ENCODE measurements around the gene PDGFA.

The PDGFA gene

DNA sequence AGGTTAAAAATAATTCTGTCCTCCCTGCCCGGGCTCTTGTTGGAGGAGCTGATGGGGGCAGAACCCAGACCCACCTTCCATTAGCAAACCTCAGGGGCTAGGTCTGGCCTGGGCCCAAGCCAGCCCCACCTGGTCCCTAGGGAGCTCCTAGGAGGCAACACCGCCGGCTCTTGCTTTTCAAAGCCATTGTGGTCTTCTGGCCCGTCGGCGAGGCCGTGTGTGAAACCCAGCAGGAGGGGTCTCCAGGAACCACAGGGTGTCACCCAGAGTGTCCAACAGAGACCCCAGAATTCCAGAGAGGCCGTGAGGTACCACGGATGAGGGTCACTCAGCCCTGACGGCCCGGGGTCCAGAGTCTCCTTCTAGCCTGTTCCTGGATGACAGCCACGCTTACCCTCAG lies 16.6 kb upstream of the PDGFA start:
- DNase-seq = no peak

DNA sequence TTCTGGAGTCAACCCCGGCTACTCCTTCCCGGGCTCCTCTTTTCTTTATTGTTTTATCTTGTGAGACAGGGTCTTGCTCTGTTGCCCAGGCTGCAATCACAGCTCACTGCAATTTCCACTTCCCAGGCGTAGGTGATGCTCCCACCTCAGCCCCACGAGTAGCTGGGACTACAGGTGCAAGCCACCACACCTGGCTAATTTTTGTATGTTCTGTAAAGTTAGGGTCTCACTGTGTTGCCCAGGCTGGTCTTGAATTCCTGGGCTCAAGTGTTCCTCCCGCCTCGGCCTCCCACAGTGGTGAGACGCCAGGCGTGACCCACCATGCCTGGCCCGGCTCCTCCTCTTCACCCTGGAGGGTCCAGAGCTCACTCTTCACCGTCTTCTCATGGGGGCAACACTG lies 15.3 kb upstream of the PDGFA start:
- no peak for DNase-seq

DNA sequence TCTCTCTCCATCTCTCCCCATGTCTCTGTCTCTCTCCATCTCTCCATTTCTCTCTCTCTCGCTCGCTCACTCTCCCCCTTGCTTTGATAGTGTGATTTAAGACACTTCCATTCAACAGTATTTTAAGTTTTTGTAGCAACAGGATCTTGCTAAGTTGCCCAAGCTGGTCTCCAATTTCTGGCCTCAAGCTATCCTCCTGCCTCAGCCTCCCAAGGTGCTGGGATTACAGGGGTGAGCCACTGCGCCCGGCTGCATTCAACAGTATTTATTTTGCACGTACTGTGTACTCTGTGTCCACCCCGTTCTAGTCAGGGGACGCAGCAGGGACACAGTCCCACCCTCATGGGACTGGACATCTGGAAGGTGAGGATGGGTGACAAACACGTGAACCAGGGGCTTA lies 14.4 kb upstream of the PDGFA start:
- no peak for DNase-seq

DNA sequence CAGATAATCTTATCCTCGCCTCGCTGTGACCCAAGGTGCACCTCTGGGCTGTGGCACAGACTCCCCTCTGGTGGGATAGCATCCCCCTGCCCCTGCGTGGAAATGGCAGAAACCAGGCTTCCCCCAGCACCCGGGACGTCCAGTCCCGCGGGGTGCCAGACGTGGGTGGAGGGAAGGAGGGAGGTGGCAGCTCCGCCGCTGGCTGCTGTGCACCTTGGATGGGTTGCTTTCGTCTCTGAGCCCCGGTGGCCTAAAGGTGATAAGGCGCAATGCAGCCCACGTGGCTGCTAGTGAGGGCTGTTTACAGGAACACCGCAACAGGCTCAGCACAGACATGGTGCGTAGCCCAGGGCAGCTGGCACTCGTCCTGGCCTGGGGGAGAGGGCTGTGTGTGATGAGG lies 13.6 kb upstream of the PDGFA start:
- DNase-seq = no peak

DNA sequence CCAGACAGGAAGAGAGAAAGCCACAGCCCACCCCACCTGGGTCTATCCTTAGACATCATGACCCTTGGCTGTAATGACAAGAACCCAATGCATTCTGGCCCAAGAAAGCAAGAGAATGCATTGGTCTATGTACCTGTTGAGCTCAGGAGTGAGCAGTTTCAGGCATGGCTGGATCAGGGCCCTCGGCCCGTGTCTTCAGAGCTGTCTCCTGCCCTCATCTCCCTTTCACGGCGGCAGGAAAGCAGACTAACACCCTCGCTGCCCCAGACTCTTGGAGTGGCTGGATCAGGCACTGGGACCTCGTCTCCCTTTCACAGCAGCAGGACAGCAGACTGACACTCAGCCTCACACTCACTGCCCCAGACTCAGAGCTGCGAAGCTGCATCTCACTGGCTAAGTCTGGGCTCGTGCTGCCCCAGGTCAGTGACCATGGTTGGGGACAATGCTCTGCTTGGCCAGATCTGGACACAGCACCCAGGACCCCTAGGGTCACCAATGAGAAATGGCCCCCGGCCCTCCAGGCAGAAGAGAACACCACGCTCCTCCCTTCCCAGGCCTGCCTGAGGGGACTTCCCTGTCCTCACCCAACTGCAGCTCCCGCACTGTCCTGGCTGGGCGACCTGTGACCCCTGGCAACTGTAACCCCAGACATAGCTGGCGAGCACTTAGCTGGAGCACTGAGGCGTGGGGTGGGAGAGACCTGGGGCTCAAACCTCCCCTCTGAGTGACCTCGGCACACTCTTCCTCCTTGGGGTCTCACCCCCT lies 12.9 kb upstream of the PDGFA start:
- DNase-seq = no peak

DNA sequence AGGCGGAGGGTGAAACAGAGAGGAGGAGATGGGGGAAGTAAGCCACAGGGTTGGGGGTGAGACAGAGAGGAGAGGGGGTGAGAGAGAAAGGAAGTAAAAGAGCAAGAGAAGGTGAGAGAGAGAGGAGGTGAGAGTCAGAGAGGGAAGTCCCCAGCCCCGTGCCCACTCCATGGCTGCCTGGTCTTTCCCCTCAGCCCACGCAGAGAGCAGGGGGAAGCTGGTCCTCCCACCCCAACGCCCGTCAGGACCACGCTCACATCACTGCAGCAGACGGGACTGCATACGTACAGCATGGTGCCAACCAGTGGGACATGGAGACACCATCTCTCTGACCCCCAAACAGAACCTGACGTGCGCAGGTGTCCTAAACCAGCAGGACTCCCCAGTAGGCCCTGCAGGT lies 12.1 kb upstream of the PDGFA start:
- DNase-seq = no peak

DNA sequence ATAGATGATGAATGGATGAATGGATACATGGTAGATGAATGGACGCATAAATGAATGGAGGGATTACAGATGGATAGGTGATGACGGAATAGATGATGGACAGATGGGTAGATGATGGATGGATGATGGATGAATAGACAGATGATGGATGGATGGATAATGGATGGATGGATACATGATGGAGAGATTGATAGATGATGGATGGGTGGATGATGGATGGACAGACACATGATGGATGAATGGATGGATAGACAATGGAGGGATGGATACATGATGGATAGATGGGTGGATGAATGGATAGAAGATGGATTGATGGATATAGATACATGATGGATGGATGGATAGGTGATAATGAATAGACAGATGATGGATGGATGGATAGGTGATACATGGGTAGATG lies 8.8 kb upstream of the PDGFA start:
- DNase-seq = no peak

DNA sequence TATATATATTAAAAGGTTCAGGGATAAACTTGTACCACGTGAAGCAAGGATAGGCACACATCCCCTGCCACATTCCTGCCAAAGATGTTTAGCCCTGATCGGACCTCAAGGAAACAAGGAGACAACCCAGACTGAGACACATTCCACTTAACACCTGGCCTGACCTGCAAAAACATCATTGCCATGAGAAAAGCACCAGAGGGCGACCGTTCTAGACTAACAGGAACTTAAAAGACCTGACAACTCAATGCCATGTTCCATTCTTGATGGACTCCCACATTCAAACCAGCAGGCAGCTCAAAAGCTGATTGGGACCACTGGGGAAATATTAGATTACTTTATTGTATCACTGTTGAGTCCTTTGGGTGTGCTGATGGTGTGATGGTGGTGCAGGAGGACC lies 8.1 kb upstream of the PDGFA start:
- no peak for DNase-seq

DNA sequence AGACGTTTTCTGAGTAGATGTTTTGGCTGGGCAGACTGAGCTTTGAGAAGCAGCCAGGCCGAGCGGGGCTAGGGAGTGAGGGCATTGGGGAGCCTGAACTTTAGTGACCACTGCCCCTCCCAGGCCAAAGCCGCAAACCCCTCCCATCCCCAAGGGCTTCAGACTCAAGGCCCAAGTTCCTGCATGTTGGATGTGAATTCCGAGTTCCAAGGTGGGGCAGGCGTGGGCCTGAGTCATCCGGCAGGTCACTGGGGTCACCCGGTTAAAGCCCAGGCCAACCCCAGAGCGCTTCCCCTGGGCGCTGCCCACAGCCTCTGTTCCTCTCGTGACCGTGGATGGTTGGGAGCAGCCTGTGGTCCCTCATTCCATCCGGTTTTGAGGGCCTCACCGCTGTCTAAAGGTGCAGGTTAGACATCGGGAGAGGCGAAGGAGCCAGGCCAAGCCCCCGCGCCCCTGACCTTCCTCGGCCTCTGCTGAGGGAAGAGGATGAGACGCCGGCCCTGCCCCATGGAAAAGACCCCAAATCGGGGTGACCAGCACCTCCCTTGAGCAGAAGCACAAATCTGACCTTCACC lies 6.9 kb upstream of the PDGFA start:
- no peak for DNase-seq

DNA sequence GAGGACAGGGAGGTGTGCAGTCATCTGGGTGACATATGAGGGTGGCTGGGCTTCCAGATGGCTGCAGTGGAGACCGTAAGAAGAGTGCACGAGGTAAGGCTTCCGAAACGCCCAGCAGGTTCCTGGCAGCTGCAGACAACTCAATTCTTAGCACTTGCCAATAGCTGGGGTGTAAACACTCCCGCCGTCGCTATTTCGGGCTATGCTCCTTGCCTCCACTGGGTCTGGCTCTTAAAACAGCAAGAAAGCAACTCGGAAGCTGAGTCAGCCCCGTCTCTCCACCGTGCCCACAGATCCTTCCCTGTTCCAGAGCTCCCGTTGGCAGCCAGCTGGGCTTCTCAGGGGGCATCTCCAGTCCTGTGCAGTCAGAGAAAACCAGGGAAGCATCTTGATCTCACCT lies 6.1 kb upstream of the PDGFA start:
- DNase-seq = no peak

DNA sequence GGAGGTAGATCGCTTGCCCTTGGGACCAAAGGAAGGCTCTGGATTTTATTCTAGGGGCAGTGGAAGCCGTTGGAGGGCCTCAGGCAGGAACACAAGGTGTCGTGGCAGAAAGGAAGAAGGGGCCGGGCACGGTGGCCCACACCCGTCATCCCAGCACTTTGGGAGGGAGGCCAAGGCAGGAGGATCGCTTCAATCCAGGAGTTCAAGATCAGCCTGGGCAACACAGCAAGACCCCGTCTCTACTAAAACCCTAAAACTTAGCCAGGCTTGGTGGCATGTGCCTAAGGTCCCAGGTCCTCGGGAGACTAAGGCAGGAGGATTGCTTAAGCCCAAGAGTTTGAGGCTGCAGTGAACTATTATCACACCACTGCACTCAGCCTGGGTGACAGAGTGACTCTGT lies 5.2 kb upstream of the PDGFA start:
- DNase-seq = no peak

DNA sequence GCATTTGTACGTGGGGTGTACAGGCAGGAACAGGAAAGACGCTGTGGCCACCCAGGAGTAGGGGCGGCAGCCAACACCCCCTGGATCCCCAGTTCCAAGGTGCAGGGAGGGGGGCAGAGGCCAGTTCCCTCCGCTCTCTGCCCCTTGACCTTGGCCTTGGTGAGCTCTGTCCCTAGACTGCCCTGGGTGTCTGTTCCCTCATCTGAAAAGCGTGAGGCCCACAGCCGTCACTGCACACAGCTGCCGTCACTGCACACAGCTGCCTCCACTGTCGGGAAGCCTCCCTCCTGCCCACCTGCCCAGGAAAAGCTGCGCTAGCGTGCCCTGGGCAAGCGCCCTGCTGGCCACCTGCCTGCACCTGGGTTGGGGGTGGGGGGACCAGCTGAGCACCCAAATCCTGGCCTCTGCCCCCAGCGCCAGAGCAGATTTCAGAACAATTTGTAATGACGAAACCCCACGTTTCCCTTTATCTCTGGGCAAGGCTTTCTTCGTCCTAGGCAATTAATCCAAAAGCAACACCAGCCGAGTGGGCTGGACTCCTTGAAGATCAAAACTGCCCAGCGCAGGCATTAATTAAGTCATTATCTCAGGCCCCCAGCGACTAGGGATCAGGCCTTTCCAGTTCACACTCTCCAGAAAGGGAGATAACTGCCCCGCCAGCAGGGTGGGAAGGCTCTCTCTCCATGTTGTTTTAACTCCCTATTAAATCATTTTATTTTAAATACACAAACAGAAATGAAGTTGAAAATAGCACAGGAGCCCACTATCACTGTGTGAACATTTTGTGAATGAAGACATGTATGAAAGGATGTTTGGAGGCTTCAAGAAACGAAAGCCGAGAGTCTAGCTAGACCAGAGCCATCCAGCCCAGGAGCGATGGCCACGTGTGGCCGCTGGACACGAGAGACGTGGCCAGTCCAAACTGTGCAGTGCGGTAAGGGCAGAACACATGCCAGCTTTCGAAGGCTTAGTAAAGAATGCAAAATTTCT lies 4.0 kb upstream of the PDGFA start:
- DNase-seq = no peak

DNA sequence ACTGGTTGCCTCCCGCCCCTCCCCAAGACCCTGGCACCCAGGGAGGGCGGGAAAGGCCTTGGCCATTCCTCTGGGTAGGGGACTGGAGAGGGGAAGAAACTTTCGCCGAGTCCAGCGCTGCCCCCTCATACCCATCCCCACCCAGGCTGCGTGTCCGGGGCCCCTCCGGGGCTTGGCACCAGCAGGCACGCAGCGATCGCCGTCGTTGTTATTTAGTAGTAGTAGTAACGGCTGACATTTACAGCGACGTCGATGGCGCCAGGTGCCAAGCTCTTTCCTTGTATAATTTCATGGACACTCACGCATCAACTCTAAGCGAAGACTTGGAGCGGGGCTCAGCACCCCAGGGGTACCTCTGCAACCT lies 3.3 kb upstream of the PDGFA start:
- DNase-seq = no peak

DNA sequence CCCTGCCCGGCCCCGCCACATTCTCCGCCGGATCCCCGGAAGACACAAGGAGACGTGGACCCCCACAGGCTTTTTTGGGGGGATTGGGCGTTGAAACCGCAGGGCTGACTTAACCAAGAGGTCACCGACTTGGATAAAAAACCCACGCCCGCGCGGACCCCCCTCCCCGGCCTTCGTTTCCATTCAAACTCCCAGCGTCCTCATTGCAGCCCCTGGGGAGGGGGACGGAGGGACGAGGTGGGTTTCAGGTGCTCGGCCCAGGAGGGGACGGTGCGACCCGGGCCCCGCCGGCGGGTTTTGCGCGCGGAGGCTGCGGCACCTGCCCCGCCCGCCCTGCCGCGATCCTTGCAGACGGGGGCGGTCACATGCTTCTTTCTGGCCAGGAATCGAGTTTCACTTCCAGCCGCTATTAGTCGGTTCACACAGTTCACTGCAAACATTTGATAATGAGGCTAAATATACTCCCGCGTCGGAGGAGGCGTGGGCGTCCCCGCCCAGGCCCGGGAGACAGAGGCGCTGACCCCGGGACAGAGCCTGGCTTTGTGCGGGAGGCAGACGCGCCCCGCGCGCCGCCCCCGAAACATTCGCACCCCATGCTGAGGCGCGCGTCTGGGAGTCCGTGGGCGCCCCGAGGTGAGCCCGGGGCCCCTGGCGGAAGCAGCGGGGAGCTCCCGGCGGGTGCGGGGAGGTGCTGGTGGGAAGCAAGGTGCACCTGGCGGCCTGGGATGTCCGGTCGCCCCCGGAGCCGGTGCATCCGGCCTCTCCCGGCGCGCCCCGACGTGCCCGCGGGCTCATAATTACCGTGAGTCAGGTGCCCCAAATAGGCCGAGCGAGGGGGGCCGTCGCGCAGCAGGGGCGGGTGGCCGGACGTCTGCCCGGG lies 2.7 kb upstream of the PDGFA start:
- no peak for DNase-seq

DNA sequence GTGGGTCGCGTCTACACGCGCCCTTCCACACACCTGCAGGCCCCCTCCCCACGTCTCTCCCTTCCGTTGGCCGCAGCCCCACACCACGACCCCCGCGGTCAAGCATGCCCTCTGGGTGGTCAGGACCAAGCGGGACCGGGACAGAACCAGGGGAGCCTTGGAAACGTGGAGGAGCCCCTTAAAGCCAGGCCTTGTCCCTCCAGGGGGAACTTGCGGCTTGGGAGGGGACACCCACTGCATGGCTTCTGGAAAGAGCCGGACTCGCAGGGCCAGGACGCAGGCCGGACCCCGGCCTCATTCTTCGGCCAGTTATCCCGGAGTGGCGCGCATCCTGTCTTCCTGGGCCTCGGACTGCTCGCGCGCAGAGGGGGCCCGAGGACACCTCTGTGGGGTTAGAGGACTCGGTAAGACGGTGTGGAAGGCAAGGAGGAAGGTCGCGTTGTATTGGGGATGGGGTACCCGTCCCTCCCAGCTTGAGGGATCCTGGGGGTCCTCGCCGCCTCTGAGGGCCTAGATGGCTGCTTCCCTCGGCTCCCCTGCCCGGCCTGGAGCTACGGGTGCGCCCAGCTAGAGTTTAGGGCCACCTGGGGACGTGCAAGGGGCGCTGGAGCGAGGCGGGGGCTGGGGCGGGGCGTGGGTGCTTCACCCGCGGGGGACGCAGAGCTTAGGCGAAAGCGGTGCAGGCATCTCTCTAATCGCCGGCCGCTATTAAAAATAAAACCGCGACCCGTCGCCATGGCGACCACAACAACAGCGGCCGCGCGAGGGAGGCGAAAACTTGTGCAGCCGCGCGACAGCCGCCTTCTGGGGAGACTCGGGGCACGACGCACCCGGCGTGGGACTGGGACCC lies 1.8 kb upstream of the PDGFA start:
- DNase-seq = no peak

DNA sequence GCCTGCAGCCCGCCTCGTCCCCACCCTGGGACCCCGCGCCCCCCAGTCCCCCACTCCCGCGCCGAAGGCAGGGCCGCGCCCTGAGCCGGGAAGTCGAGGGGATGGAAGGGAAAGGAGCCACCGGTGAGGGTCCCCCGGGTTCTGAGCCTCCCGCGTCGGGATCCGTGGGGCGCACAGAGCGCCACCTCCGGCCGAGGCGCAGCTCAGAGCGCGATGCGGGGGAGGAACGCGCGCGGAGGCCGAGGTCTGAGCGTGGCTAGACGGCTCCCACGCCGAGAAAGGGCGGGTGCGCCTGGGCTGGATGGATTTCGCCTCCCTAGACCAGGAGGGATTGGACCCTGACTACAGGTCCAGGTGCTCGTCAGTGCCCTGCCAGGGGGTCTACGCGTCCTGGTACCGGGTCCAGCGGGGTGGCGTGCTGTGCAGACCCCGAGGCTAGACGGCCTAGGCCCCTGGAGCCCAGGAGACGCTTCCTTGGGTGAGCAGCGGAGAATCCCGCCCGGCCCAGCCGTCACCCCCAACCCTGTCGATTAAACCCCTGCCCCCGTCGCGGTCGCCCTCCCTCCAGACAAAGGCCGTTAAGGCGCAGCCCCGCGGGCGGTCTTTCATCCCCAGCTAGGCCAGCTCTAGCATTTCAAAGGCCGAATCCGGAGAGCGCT lies 986 bp upstream of the PDGFA start:
- DNase-seq = no peak

DNA sequence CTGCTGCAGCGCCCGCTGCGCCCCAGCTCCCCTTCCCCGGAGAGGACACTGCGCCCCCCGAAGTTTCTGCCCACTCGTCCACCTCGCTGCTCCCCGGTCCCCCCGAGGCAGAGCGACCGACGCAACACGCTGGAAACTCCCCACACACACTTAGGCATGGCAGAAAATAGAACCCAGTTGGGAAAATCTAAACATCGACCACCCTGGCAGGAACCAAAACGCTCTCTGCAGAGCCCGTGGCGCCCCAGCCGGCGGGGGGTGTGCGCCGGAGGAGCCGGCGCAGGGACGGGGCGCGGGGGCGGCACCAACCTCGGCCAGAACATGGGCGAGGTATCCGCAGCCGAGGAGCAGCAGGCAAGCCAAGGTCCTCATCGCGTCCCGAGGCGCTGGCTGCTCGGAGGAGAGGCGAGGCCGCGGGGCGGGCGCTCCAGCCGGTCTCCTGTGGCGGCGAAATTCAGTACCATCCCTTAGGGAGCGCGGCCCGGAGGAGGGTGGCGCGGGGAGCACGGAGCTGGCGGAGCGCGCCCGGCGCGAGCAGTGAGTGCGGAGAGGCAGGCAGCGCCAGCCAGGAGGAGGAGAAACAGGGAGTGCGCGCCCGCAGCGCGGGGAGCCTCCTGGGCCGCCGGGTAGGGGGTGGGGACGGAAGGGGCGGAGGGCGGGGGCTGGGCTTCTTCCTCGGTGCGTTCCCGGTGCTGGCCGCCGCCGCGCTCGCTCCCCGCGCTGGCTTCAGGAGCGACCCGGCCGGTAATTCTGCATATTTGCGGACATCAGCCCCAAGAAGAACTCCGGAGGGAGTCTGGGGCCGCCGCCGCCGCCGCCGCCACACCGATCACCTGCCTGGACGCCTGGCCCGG lies 789 bp downstream of the PDGFA start:
- no peak for DNase-seq

DNA sequence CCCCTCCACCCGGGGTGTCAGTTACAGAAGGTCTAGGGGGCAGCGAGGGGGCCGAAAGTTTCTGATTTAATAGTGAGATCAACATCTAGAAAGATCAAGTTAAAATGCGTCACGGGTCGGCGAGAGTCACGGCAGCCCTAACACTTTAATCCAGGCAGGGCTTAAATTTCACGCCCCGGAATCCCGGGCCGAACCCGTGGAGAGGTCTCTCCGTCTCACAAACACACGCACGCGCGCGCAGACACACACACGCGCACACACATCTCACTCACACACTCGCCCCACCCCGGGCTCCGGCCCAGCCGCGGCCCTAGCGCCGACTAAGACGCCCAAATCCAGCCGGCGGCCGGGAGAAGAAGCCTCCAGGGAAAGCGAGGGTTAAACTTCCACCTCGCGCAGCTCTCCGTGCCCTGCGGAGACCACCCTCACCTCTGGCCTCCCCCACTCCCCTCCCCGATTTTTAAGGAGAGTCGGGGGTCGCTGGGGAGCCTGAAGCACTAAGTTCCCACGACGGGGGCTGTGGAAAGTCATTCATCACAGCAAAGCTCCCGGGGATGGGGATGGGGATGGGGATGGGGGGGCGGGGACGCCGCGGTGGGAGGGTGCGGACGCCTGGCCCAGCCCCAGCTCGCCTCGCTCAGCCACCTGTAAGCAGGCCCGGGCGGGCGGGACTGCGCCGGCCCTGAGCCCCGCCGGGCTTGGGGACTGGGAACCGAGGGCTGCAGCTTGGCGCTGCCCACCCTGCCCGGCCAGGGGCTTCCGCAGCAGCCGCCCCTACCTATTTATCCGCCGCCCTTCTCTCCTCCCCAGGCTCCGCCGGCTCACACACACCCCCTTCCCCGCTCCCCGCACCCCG lies 1.6 kb downstream of the PDGFA start:
- DNase-seq = no peak

Data from T-helper 9 cell (primary cell).